ENCODE measurements around the gene PALLD. TPM values are rescaled to one million over a fixed set of nuclear protein-coding genes. Genes with fewer than 3 reads are reported as not detected.
"Not testable (repeated sequence)": the region's sequence is repeated elsewhere in the genome, so short reads cannot be mapped to it uniquely, and the experiment has no call there.

The PALLD gene
- total and polyA plus RNA-seq, 2 experiments from 2014 or later = 17.9 to 30.5 TPM

DNA sequence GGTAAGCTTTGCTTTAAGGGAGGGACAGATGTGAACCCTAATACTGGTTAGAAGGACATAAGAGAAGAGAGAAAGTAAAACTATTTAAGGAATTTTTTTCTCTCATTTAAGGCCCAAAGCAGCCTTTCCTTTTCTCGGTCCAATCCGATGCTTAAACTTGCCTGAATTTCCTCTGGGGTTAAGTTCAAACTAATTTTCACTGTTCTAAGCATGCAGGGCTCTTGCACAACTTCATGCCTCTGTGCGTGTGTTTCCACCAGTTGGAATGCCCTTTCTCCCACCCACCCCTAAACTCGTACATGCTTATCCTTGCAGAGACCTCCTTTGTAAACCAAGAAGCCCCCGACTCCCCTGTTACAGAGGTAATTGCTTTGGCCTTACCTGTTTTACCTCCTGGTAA is 308.5 kb downstream of the PALLD start:
- Histone ChIP-seq H3K4me1 (ENCODE audit: insufficient read depth) (0 out of 2 replicates have a peak, but pooled peaks cover 6% of the 10 kb centered on the region), H3F3A (ENCODE audit: insufficient read depth) (no peaks in the 10 kb centered on the region), H3K79me2 (ENCODE audit: insufficient read depth) (no peaks in the 10 kb centered on the region), H3K4me2 (ENCODE audit: unreplicated experiment) (no peak overlapping the region), H3K9me2 (ENCODE audit: insufficient read depth) (no peaks in the 10 kb centered on the region), H3K9me3 (ENCODE audit: low read depth) (no peaks in the 10 kb centered on the region), H3K9ac (no peak overlapping the region), H4K20me1 (ENCODE audit: insufficient read depth) (no peaks in the 10 kb centered on the region), H3K4me3 (no peak overlapping the region), H3K27ac (no peak overlapping the region), H2AFZ (no peak overlapping the region), H3K36me3 (ENCODE audit: low read depth) (no peaks in the 10 kb centered on the region), H3K27me3 (replicated peaks; ENCODE audit: insufficient read depth) (no peaks in the 10 kb centered on the region)
- in situ Hi-C loops (cut with MboI) = no loop called here
- no peak for DNase-seq
- WGBS, 2 experiments (ENCODE audit: low coverage in 1 of 2, low lambda C conversion rate in 2 of 2, missing lambda C conversion rate in 2 of 2) = 85 to 91% methylated on average over 5 of the region's 5 CpGs
- TF ChIP-seq EZH2phosphoT487 (IDR thresholded peaks at IDR 0.05; ENCODE audit: insufficient read depth, low read depth) (no peak), EZH2 (IDR thresholded peaks at IDR 0.05; ENCODE audit: insufficient read depth, poor library complexity, severe bottlenecking) (no peak)

- 91% methylated on average over 4 of the region's 4 CpGs for WGBS, 2 experiments (ENCODE audit: low coverage in 1 of 2, low lambda C conversion rate in 2 of 2, missing lambda C conversion rate in 2 of 2)
- H3K9me3 ChIP-seq (ENCODE audit: low read depth); H3K27ac ChIP-seq; H3K9me2 ChIP-seq (ENCODE audit: insufficient read depth); DNase-seq; H3K27me3 ChIP-seq (replicated peaks; ENCODE audit: insufficient read depth); H3K9ac ChIP-seq; H3K4me1 ChIP-seq (ENCODE audit: insufficient read depth); H3K79me2 ChIP-seq (ENCODE audit: insufficient read depth); H3K4me2 ChIP-seq (ENCODE audit: unreplicated experiment); H3K4me3 ChIP-seq; H3F3A ChIP-seq (ENCODE audit: insufficient read depth); H2AFZ ChIP-seq; H4K20me1 ChIP-seq (ENCODE audit: insufficient read depth); H3K36me3 ChIP-seq (ENCODE audit: low read depth); in situ Hi-C loops (cut with MboI): not testable (repeated sequence)
These were observed 309.4 kb downstream of the PALLD start for GRCh38 chr4:168806247-168806646.

DNA sequence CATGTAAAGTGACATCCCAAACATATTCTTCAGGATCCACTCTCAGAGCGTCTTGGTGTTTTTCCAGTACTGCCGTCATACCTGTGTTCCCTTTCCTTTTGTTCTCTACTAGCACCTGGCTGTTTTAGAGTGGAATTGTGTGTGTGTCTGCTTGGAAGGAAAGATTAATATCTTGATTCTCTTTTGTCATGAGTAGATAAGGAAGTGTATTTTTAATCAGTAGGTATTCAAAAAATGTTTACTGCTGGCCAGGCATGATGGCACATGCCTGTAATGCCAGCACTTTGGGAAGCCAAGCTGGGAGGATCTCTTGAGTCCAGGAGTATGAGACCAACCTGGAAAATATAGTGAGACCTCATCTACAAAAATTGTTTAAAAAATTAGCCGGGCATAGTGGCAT is 314.4 kb downstream of the PALLD start:
- Histone ChIP-seq H3F3A (ENCODE audit: insufficient read depth) (no peaks in the 10 kb centered on the region; the same call in 1 of the 2 replicates), H3K79me2 (ENCODE audit: insufficient read depth) (no peaks in the 10 kb centered on the region), H3K9me3 (ENCODE audit: low read depth) (no peaks in the 10 kb centered on the region), H4K20me1 (ENCODE audit: insufficient read depth) (no peaks in the 10 kb centered on the region), H3K27me3 (replicated peaks; ENCODE audit: insufficient read depth) (no peaks in the 10 kb centered on the region), H3K27ac (no peak overlapping the region), H3K9me2 (ENCODE audit: insufficient read depth) (no peaks in the 10 kb centered on the region), H2AFZ (no peak overlapping the region), H3K4me1 (ENCODE audit: insufficient read depth) (peaks cover 7% of the 10 kb centered on the region), H3K9ac (no peak overlapping the region), H3K36me3 (ENCODE audit: low read depth) (no peaks in the 10 kb centered on the region), H3K4me2 (ENCODE audit: unreplicated experiment) (no peak overlapping the region), H3K4me3 (no peak overlapping the region)
- in situ Hi-C loops (cut with MboI) = no loop called here
- DNase-seq = no peak
- no peak for TF ChIP-seq EZH2 (IDR thresholded peaks at IDR 0.05; ENCODE audit: insufficient read depth, poor library complexity, severe bottlenecking)
- TF ChIP-seq EZH2phosphoT487 (IDR thresholded peaks at IDR 0.05; ENCODE audit: insufficient read depth, low read depth) = no peak
- WGBS, 2 experiments (ENCODE audit: low coverage in 1 of 2, low lambda C conversion rate in 2 of 2, missing lambda C conversion rate in 2 of 2) = 96 to 100% methylated on average over 3 of the region's 3 CpGs

- Histone ChIP-seq H3K9ac (no peak overlapping the region), H3K4me1 (ENCODE audit: insufficient read depth) (peaks cover 10% of the 10 kb centered on the region), H3K27ac (no peak overlapping the region), H2AFZ (no peak overlapping the region), H3K9me3 (ENCODE audit: low read depth) (no peaks in the 10 kb centered on the region), H3F3A (ENCODE audit: insufficient read depth) (peaks cover 3% of the 10 kb centered on the region), H3K4me3 (no peak overlapping the region), H3K27me3 (replicated peaks; ENCODE audit: insufficient read depth) (no peaks in the 10 kb centered on the region), H3K36me3 (ENCODE audit: low read depth) (no peaks in the 10 kb centered on the region), H4K20me1 (ENCODE audit: insufficient read depth) (no peaks in the 10 kb centered on the region), H3K79me2 (ENCODE audit: insufficient read depth) (no peaks in the 10 kb centered on the region), H3K4me2 (ENCODE audit: unreplicated experiment) (peak overlapping the region; percentile 47), H3K9me2 (ENCODE audit: insufficient read depth) (no peaks in the 10 kb centered on the region)
- 33 to 34% methylated on average over 9 of the region's 9 CpGs for WGBS, 2 experiments (ENCODE audit: low coverage in 1 of 2, low lambda C conversion rate in 2 of 2, missing lambda C conversion rate in 2 of 2)
- DNase-seq = peak; percentile 79
- no peak for TF ChIP-seq EZH2phosphoT487 (IDR thresholded peaks at IDR 0.05; ENCODE audit: insufficient read depth, low read depth)
- no peak for TF ChIP-seq EZH2 (IDR thresholded peaks at IDR 0.05; ENCODE audit: insufficient read depth, poor library complexity, severe bottlenecking)
- in situ Hi-C loops (cut with MboI) = no loop called here
These were observed 315.2 kb downstream of the PALLD start for GRCh38 chr4:168811786-168812651.

All from GM23248 (cell line).